NCI-H82 treated with DMSO at 0.1 percent for 48 hours (cell line): ENCODE data around the gene SERTAD2.

Experiments used
- DNase-seq: peaks from one replicate; lab custom pipeline; 2025; ENCODE audit not compliant: unreplicated experiment; lab: John Stamatoyannopoulos, UW

Gene SERTAD2

GRCh38 chr2:64675860-64676259 is 22.1 kb upstream of the SERTAD2 start:
- DNase-seq: no peak

GRCh38 chr2:64672708-64673107 is 19.0 kb upstream of the SERTAD2 start:
- DNase-seq: no peak

- no peak for DNase-seq
Measured at GRCh38 chr2:64670047-64670446, 16.3 kb upstream of the SERTAD2 start.

- DNase-seq: no peak
Measured at GRCh38 chr2:64669288-64669687, 15.6 kb upstream of the SERTAD2 start.

GRCh38 chr2:64668542-64668941 is 14.8 kb upstream of the SERTAD2 start:
- no peak for DNase-seq

- no peak for DNase-seq
Measured at GRCh38 chr2:64667535-64667934, 13.8 kb upstream of the SERTAD2 start.

GRCh38 chr2:64666810-64667438 is 13.2 kb upstream of the SERTAD2 start:
- DNase-seq: no peak

GRCh38 chr2:64665709-64666108 is 12.0 kb upstream of the SERTAD2 start:
- DNase-seq: no peak

- DNase-seq: no peak
Measured at GRCh38 chr2:64663402-64663801, 9.7 kb upstream of the SERTAD2 start.

- no peak for DNase-seq
Measured at GRCh38 chr2:64661741-64662169, 8.0 kb upstream of the SERTAD2 start.

- no peak for DNase-seq
Measured at GRCh38 chr2:64659252-64659651, 5.5 kb upstream of the SERTAD2 start.

GRCh38 chr2:64658269-64658668 is 4.6 kb upstream of the SERTAD2 start:
- DNase-seq: no peak

GRCh38 chr2:64657411-64657810 is 3.7 kb upstream of the SERTAD2 start:
- DNase-seq: no peak

GRCh38 chr2:64656379-64656778 is 2.7 kb upstream of the SERTAD2 start:
- DNase-seq: no peak

- DNase-seq: no peak
Measured at GRCh38 chr2:64655873-64656272, 2.2 kb upstream of the SERTAD2 start.

- DNase-seq: no peak
Measured at GRCh38 chr2:64655018-64655664, 1.4 kb upstream of the SERTAD2 start.

- DNase-seq: peak; percentile 68
Measured at GRCh38 chr2:64654063-64654811, 524 bp upstream of the SERTAD2 start.

- peak; percentile 54 for DNase-seq
Measured at GRCh38 chr2:64652231-64653108, 1.2 kb downstream of the SERTAD2 start.

GRCh38 chr2:64651590-64651989 is 2.1 kb downstream of the SERTAD2 start:
- DNase-seq: peak; percentile 60

GRCh38 chr2:64650722-64651338 is 2.9 kb downstream of the SERTAD2 start:
- DNase-seq: no peak

GRCh38 chr2:64650296-64650695 is 3.4 kb downstream of the SERTAD2 start:
- no peak for DNase-seq
